HepG2 (cell line): ENCODE results near the gene PRODH. TPM values are rescaled to one million over a fixed set of nuclear protein-coding genes. Genes with fewer than 3 reads are reported as not detected.

Experiments used
- AGO1 ChIP-seq: fragments of 200-400 bp; formaldehyde crosslinking; IDR thresholded peaks from 2 replicates; pipeline ENCODE4 v1.6.1; 2017; ENCODE audit warnings: mild to moderate bottlenecking, low read depth, low read length, moderate library complexity; ENCODE audit not compliant: poor library complexity, severe bottlenecking
- MBNL3 ChIP-seq: fragments of 250-450 bp; sonication (Bioruptor Pico); conservative IDR thresholded peaks from 2 replicates; pipeline ENCODE4 v1.8.0; 2022; ENCODE audit warnings: mild to moderate bottlenecking, inconsistent platforms
- NR2F6 ChIP-seq, 2 experiments: IDR thresholded peaks; 2 replicates each; pipeline ENCODE4 v1.6.1; 2016; ENCODE audit warnings: antibody characterized with exemption in 1 of 2, mild to moderate bottlenecking in 1 of 2
- polyA plus RNA-seq, 8 experiments: library from polyadenylated mRNA; depleted of rRNA in 3 of 8; stranded (reverse) in 7 of 8; unstranded in 1 of 8; fragments of >200 nt; fragmentation: Illumina TruSeq in 4 of 8; extraction: Trizol in 4 of 8; gene quantifications; 2 replicates each; pipeline versions ENCODE4 v1.2.1 to v1.2.3, GENCODE V29; 2011 to 2016; ENCODE audit warnings: low read depth in 4 of 8, missing spikeins in 1 of 8, mixed read lengths in 1 of 8; ENCODE audit not compliant: insufficient read depth in 1 of 8
- total RNA-seq, 5 experiments: library from RNA; depleted of rRNA; stranded (reverse); fragments of >200 nt; fragmentation: Illumina TruSeq; extraction: Trizol; gene quantifications; 2 replicates each; pipeline ENCODE4 v1.2.3, GENCODE V29; 2016; ENCODE audit warnings: low read depth in 1 of 5
- TF ChIP-seq, protein P1 (sequence below): sonication (generic); formaldehyde crosslinking; IDR thresholded peaks from 2 replicates; pipeline ENCODE4 v1.5.1; 2020; ENCODE audit warnings: mild to moderate bottlenecking, missing genetic modification reagents, moderate library complexity
- TF ChIP-seq, protein P2 (sequence below): sonication (generic); formaldehyde crosslinking; IDR thresholded peaks from 2 replicates; pipeline ENCODE4 v1.9.0; 2022; ENCODE audit warnings: low read depth, missing genetic modification reagents

Gene PRODH
- total and polyA plus RNA-seq, 2 of the 13 experiments (the other 11 are each of a cell fraction or from before 2014, with no cell fraction given), result 0.29 to 0.30 TPM

DNA sequence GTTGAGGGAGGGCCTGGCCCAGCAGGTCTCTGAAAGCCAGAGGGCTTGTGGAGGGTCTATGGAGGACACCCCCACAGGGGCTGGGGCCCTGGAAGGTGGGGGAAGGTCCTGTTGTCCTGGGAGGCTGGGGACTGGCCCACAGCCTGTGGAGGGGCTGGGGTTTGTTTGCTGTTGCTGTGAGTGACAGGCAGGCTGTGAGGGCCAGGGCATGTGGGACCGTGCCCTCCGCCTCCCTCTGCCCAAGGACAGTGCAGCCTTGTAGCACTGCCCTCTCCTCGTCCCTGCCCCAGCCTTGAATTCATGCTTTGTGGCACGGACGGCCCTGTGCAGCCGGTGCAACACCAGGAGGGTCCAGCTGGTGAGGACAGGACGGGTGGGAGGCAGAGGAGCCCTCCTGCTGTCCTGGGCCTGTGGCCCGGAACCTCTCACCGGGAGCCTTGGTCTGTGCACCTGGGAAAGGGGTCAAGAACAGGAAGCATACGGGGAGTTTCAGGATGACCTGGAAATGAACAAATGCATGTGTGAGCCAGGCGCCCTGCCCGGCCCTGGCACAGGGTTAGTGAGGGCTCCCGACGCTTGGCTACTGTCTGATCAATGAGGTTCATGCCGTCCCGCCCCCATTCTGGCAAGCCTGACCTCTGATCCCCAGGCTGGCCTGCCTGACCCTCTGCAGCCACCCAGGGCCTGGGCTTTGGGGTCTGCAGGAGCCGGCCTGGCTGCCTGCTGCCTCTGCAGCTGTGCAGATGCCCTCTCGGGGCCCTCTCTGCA, 37.4 kb upstream of the PRODH start (continued):
- no peak for TF ChIP-seq AGO1
- TF ChIP-seq NR2F6 (IDR thresholded peaks at IDR 0.05), result peak; percentile 16; the same call in 1 of the 2 replicates
- TF ChIP-seq NR2F6 (CRISPR knock-in tag; IDR thresholded peaks at IDR 0.05), result no peak
- TF ChIP-seq, protein P1, sequence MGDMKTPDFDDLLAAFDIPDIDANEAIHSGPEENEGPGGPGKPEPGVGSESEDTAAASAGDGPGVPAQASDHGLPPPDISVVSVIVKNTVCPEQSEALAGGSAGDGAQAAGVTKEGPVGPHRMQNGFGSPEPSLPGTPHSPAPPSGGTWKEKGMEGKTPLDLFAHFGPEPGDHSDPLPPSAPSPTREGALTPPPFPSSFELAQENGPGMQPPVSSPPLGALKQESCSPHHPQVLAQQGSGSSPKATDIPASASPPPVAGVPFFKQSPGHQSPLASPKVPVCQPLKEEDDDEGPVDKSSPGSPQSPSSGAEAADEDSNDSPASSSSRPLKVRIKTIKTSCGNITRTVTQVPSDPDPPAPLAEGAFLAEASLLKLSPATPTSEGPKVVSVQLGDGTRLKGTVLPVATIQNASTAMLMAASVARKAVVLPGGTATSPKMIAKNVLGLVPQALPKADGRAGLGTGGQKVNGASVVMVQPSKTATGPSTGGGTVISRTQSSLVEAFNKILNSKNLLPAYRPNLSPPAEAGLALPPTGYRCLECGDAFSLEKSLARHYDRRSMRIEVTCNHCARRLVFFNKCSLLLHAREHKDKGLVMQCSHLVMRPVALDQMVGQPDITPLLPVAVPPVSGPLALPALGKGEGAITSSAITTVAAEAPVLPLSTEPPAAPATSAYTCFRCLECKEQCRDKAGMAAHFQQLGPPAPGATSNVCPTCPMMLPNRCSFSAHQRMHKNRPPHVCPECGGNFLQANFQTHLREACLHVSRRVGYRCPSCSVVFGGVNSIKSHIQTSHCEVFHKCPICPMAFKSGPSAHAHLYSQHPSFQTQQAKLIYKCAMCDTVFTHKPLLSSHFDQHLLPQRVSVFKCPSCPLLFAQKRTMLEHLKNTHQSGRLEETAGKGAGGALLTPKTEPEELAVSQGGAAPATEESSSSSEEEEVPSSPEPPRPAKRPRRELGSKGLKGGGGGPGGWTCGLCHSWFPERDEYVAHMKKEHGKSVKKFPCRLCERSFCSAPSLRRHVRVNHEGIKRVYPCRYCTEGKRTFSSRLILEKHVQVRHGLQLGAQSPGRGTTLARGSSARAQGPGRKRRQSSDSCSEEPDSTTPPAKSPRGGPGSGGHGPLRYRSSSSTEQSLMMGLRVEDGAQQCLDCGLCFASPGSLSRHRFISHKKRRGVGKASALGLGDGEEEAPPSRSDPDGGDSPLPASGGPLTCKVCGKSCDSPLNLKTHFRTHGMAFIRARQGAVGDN (CRISPR knock-in tag), result peak; percentile 17; the same call in 1 of the 2 replicates
- TF ChIP-seq MBNL3 (CRISPR knock-in tag), result no peak
- TF ChIP-seq, protein P2, sequence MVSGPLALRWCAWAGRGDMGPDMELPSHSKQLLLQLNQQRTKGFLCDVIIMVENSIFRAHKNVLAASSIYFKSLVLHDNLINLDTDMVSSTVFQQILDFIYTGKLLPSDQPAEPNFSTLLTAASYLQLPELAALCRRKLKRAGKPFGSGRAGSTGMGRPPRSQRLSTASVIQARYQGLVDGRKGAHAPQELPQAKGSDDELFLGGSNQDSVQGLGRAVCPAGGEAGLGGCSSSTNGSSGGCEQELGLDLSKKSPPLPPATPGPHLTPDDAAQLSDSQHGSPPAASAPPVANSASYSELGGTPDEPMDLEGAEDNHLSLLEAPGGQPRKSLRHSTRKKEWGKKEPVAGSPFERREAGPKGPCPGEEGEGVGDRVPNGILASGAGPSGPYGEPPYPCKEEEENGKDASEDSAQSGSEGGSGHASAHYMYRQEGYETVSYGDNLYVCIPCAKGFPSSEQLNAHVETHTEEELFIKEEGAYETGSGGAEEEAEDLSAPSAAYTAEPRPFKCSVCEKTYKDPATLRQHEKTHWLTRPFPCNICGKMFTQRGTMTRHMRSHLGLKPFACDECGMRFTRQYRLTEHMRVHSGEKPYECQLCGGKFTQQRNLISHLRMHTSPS (CRISPR knock-in tag), result 0 out of 2 replicates have a peak, but pooled peaks have one; percentile 32
- TF ChIP-seq, all 625 proteins: peak for 6
